Mucosa of descending colon (tissue), 3 donors: ENCODE data around the gene KIAA0930. TPM values are rescaled to one million over a fixed set of nuclear protein-coding genes. Genes with fewer than 3 reads are reported as not detected.

ENCODE experiments used
- ATAC-seq: fragments of 200-7000 bp; cut with Tn5 transposase; one replicate; pipeline ENCODE4 v1.9.1; 2020; ENCODE audit warnings: mild to moderate bottlenecking, moderate library complexity
- DNase-seq, 3 donors: peaks; one replicate each; pipeline ENCODE4 v3.0.0-alpha.2; 2020
- H3K36me3 ChIP-seq: fragments of 200-600 bp; one replicate; pipeline ENCODE4 v1.8.0; 2021; ENCODE audit warnings: low read depth, mild to moderate bottlenecking
- H3K4me1 ChIP-seq: fragments of 200-600 bp; one replicate; pipeline ENCODE4 v1.8.0; 2021; ENCODE audit warnings: low read depth, mild to moderate bottlenecking
- H3K4me3 ChIP-seq: fragments of 200-600 bp; one replicate; pipeline ENCODE4 v1.8.0; 2021; ENCODE audit warnings: mild to moderate bottlenecking
- H3K9me3 ChIP-seq: fragments of 200-600 bp; one replicate; pipeline ENCODE4 v1.8.0; 2021; ENCODE audit warnings: mild to moderate bottlenecking
- CTCF ChIP-seq: fragments of 200-600 bp; IDR thresholded peaks from one replicate; pipeline ENCODE4 v1.8.0; 2022; ENCODE audit warnings: antibody characterized with exemption, mild to moderate bottlenecking
- intact Hi-C, 2 donors: fragments of 100-400 bp; cut with DNase I in 1 of 2; cut with micrococcal nuclease in 1 of 2; formaldehyde crosslinking; loops; one replicate each; pipeline versions ENCODE4 v1.11.0 to v1.11.1; 2022; cut with DNase I, micrococcal nuclease
- total RNA-seq, 3 donors: library from RNA; stranded (reverse); fragmentation: NEBNext Ultra II Directional in 2 of 3; extraction: Animal tissue kit (Norgen Biotek cat#: 25700) in 2 of 3; gene quantifications; one replicate each; pipeline versions ENCODE4 v1.2.1 to v1.2.4, GENCODE V29; 2021 to 2023
- donor health status: DM: no; HTN: no; CAD: no; lungs with moderate emphysema.
- donor health status: DM: no; HTN: no; CAD: no.
- donor health status: DM: no; HTN: yes; CAD: no.

Gene KIAA0930
- total RNA-seq, 3 donors from 2014 or later = 32.7 to 62.4 (median 37.7) TPM

DNA sequence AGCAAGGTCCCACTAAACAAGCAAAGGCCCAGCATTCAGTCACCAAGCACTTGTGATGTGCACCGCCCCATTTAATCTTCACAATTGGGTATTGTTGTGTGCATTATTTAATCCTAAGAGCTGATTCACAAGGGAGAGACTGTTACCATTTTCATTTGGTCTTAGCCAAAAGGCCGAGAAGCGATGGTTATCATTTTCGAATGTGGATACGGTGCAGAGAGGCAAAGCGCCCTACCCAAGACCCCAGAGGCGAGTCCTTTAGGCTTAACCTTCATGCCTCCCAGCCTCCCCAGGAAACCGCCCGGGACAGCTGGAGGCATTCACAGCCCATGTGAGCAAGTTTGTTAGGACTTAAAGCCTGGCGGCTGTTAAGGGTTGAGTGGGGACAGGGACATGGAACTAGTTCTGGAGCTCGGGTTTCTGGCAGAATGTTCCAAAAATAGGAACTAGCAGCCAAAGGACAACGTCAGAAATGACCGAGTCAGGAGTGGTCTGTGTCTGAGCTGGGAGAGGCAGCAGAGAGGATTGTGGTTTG is 31.0 kb upstream of the KIAA0930 start:
- no peaks in the 10 kb centered on the region for H3K36me3 ChIP-seq
- DNase-seq (peak in 1 of 3 donors; percentile 64), ATAC-seq (no peak)
- H3K4me1 ChIP-seq = peaks cover 20% of the 10 kb centered on the region
- no peak overlapping the region for H3K4me3 ChIP-seq
- TF ChIP-seq CTCF = no peak
- H3K9me3 ChIP-seq = no peaks in the 10 kb centered on the region
- intact Hi-C loops = loop anchor here in 1 of 2 donors (10.0 kb wide), 1 partner anchor 293 kb away; no protein-coding TSS in a partner anchor

DNA sequence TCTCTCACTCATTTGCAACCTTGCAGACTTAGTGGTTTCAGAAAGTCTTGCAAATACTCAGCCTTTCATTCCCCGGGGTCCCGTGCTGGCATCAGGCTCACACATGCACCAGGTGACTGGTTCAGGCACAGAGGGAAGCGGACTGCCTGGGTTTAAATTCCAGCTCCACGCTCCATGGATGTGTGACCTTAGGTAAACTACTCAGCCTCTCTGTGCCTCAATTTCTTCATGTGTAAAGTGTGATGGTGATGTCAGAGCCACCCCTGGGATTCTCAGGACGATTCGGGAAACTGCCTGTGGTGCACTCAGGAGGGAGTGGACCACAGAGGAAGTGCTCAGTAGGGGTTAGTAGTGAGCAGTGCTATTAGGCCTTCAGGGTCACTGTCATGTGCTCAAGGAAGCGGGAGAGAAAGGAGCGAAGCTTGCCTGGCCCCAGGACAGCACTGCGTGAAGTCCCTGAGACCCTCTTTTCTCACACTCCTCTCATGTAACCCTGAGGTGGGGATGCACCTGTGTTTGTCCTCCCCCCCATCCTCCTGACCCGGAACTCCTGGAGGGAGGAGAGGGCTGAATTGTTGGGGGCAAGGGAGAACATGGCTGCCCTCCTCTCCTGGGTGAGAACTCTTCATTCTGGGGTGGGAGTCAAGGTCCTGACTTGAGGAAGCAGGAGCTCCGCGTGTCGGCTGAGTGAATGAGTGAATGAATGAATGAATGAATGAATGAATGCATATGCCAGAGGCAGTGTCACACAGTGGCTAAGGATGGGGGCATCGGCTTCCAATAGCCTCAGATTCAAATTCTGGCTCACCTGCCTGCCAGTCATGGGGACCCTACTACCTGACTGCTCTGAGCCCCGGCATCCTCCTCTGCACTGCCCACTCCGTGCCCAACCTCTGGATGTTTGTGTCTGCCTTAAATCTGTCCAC is 29.7 kb upstream of the KIAA0930 start:
- TF ChIP-seq CTCF = no peak
- H3K4me3 ChIP-seq = no peak overlapping the region
- intact Hi-C loops = loop anchor here in 1 of 2 donors (10.0 kb wide), 1 partner anchor 294 kb away; no protein-coding TSS in a partner anchor
- peaks cover 20% of the 10 kb centered on the region for H3K4me1 ChIP-seq
- no peaks in the 10 kb centered on the region for H3K9me3 ChIP-seq
- no peaks in the 10 kb centered on the region for H3K36me3 ChIP-seq
- no peak for ATAC-seq
- no peak for DNase-seq

GRCh38 chr22:45268958-45269844 is 28.5 kb upstream of the KIAA0930 start:
- intact Hi-C loops = loop anchor here (5.0 kb wide), 2 partner anchors 163 to 168 kb away; no protein-coding TSS in a partner anchor
- H3K4me1 ChIP-seq = peaks cover 18% of the 10 kb centered on the region
- peak; percentile 93 for ATAC-seq
- DNase-seq = peak; percentile 91 to 93 (median 92)
- no peaks in the 10 kb centered on the region for H3K9me3 ChIP-seq
- no peak overlapping the region for H3K4me3 ChIP-seq
- TF ChIP-seq CTCF = peak; percentile 92
- H3K36me3 ChIP-seq = no peaks in the 10 kb centered on the region

DNA sequence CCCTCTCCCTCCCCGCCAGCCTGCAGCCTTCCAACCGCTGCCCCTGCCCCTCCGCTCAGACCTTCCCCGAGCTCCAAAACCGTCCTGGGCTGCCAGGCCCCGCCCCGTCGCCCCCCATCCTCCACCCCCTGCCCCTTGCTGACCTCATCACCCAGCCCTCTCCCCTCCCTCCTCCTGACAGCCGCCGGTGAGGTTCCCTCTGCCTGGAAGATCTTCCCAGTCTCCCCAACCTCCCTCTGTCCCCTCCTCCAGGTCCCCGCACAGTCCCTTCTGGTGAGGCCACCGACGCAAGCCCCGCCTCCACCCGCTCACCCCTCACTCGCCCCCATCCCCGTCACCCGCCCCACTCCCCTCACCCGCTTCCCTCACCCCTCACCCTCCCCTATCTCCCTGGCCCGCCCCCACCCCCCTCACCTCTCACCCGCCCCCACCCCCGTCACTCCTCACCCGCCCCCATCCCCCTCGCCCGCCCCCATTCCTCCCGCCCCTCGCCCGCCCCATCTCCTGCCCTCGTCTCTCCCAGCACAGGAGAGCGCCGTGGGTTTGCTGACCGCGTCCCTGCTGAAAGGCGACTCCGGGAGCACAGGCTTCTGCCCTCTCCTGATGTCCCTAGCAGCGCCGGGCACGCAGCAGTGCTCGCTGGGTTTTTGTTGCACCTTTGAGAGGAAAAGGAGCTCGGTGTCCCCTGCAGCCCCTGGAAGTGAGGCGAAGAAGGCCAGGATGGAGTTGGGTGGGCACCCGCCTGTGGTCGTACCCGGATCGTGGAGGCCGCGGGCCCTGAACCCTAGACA is 27.7 kb upstream of the KIAA0930 start:
- no peak for TF ChIP-seq CTCF
- peak in 2 of 3 donors; percentile 65 to 70 for DNase-seq
- ATAC-seq = peak; percentile 21
- H3K4me1 ChIP-seq = peaks cover 14% of the 10 kb centered on the region
- H3K9me3 ChIP-seq = no peaks in the 10 kb centered on the region
- intact Hi-C loops = loop anchor here (5.0 kb wide), 2 partner anchors 164 to 169 kb away; no protein-coding TSS in a partner anchor
- no peak overlapping the region for H3K4me3 ChIP-seq
- H3K36me3 ChIP-seq = no peaks in the 10 kb centered on the region
